GM10266 (cell line): Measurements from ENCODE around the gene TMEM131L.

Experiments
- DNase-seq: peaks from one replicate; pipeline ENCODE4 v3.0.0; 2012; ENCODE audit errors: extremely low spot score
- TF ChIP-seq, protein P1 (sequence below): IDR thresholded peaks from 2 replicates; pipeline ENCODE4 v1.5.1; 2012; ENCODE audit warnings: mild to moderate bottlenecking, low read depth; ENCODE audit not compliant: control insufficient read depth, insufficient read depth; ENCODE audit errors: missing control alignments

Gene TMEM131L

DNA sequence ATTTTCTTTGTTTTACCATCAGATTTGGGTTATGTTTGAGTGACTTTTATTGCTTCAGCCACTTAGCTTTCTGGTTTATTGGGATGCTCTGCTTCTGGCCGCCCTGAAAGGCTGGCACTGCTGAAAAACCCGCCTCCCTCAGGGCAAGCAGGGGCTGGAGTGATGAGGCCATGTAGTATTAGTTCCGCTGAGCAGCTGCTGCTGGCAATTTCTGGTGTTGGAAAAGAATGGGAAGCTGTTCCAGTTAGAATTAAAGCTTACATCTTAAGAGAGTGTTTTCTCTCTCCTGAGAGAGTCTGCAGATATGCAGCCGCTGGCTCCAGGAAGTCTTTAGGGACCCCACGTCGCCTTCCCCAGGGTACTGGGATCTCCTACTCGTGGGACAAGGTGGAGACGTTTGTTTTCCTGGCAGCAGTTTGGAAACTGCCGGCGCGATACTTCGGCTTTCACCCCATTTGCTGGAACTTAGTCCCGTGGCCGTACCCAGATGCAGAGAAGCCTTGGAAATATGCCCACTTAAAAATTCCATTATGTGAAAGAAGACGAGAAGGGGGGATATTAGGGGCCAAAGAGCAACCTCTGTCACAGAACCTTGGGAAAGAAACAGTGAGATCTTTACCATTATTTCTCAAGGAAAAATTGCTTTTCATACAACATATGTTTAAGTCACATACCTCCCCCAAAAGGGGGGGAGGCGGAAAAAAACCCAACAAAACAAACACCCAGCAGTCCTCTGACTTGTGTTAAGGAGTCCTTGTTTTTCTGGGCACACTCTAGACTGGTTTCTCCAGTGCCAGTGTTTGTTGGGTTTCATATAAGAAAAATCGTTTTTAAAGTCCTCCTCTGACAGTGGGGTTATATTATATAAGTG, 72.6 kb downstream of the TMEM131L start:
- no peak for DNase-seq
- TF ChIP-seq, protein P1, sequence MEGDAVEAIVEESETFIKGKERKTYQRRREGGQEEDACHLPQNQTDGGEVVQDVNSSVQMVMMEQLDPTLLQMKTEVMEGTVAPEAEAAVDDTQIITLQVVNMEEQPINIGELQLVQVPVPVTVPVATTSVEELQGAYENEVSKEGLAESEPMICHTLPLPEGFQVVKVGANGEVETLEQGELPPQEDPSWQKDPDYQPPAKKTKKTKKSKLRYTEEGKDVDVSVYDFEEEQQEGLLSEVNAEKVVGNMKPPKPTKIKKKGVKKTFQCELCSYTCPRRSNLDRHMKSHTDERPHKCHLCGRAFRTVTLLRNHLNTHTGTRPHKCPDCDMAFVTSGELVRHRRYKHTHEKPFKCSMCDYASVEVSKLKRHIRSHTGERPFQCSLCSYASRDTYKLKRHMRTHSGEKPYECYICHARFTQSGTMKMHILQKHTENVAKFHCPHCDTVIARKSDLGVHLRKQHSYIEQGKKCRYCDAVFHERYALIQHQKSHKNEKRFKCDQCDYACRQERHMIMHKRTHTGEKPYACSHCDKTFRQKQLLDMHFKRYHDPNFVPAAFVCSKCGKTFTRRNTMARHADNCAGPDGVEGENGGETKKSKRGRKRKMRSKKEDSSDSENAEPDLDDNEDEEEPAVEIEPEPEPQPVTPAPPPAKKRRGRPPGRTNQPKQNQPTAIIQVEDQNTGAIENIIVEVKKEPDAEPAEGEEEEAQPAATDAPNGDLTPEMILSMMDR, result no peak

DNA sequence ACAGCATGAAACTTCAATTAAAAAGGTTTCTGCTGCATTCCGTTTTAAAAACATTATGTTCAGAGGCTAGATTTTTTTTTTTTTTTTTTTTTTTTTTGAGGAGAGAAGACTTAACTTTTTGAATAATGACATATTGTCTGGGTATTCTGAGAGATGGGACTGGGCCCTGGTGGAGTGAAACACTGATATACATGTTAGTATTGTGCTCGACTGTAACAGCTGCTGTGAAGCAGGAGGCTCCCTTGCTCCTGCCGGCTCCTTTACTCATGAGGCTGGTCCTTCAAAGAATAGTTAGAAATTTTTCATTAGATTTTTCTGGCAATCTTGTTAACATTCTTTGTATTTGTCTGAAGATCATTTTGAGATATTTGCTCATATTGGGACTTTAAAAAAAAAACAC, 73.3 kb downstream of the TMEM131L start:
- DNase-seq, result no peak
- TF ChIP-seq, protein P1, result no peak

DNA sequence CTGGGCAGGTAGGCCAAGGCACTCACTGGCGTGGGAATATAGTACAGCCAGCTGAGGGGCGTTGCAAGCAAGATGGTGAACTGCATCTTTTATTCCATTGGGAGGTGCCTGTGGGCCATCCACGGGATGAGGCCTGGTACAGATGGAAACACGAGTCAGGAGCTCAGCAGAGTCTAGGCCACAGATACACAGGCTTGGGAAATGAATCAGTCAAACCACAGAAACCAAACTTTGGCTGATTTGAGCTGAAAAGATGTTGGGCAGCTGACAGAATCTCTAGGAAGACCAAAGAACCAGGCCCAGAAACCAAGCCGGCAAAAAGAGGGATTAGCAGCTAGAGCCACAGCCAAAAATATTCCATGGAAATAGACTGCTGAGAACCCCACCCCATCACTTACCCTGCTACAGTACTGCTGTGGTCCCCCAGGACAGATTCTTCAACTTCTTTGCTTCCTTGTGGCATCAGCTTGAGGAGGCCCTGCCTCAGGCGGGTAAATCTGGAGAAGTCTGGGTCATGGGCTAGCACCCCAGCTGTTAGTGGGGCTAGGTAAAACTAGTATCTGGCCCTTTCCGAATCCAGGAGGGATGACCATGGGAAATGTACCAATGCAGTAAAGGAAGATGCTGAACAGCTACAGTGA, 75.4 kb downstream of the TMEM131L start:
- no peak for DNase-seq
- TF ChIP-seq, protein P1, result no peak

DNA sequence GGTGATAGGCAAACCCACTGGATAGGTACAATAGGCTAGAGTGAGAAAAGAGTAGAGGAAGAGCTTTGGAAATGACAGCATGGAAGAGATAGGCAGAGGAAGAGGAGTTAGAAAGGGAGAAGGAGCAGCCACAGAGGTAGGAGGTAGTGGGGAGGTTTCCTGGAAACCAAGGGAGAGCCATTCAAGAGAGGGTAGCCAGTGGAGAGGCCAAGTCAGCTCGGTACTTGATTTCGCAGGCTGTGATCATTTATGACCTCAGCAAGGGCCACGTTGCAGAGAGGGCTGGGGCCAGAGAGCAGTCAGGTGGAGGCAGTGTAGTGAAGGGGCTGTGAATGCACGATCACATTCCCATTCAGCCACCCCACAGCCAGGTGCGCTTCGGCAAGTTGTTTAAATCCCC, 76.0 kb downstream of the TMEM131L start:
- DNase-seq, result no peak

DNA sequence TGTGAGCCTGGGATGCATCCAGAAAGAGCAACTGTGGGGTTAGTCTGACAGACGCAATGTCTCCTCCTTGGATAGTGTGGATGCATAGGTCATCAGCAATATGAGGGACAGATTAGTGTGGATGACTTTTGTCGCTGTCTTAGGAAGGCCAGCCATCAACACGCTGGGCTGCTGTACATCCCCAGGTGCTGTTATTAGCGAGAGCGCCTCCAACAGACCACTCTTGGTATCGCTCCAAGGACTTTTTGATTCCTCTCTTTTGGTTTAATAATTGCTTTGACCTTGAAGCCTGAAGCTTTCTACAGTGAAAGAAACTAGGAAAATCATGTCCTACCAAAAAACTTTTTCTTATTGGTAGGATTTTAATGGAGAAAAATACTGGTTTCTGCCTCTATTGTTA, 76.7 kb downstream of the TMEM131L start:
- DNase-seq, result no peak
- TF ChIP-seq, protein P1, result peak; percentile 32

More for the DNA sequence above, 76.0 kb downstream of the TMEM131L start:
- TF ChIP-seq, protein P1, result no peak

- TF ChIP-seq, protein P1, result no peak
- no peak for DNase-seq
These were observed 77.2 kb downstream of the TMEM131L start for GRCh38 chr4:153543351-153543750.

DNA sequence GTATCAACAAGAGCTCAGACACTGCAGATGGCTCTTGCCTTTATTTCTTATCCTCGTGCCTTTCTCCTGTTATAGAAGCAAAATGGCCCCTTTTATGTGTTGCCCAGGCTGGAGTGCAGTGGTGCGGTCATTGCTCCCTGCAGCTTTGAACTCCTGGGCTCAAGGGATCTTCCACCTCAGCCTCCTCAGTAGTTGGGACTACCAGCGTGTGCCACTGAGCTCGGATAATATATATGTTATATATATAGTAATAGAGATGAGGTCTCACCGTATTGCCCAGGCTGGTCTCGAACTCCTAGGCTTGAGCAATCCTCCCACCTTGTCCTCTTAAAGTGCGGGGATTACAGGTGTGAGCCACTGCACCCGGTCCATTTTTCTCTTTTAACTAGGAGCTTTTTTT, 79.7 kb downstream of the TMEM131L start:
- no peak for DNase-seq
- TF ChIP-seq, protein P1, result no peak
